A549 (cell line): Measurements from ENCODE around the gene RALGAPA1. TPM values are rescaled to one million over a fixed set of nuclear protein-coding genes. Genes with fewer than 3 reads are reported as not detected.
A peak's percentile ranks its signal among the peaks of the same experiment; 100 is the strongest.

Experiments
- ATAC-seq, 2 experiments: fragments of 200-7000 bp in 1 of 2; fragments of >200 bp in 1 of 2; cut with Nextera tagmentation in 1 of 2; cut with Tn5 transposase in 1 of 2; 3 replicates each; pipeline versions ENCODE4 v1.8.0 to v1.9.1; 2018 to 2020; ENCODE audit warnings: mild to moderate bottlenecking in 1 of 2, moderate library complexity in 1 of 2
- CTCF ChIA-PET: fragments of 300-600 bp; sonication (Branson Sonifier 250); formaldehyde crosslinking; extraction: SDS; loops from one replicate; lab custom pipeline; 2021; ENCODE audit warnings: antibody characterized with exemption, inconsistent platforms; lab: Yijun Ruan, JAX
- POLR2A ChIA-PET: fragments of 350-600 bp; formaldehyde crosslinking; extraction: SDS; loops from one replicate; lab custom pipeline; 2021; ENCODE audit warnings: antibody characterized with exemption, inconsistent platforms; lab: Yijun Ruan, JAX
- DNase-seq, 2 experiments: peaks; one replicate each; pipeline versions ENCODE4 v3.0.0 to v3.0.0-alpha.2; 2011 to 2016; ENCODE audit warnings: low read depth in 1 of 2, low spot score in 1 of 2
- FAIRE-seq: peaks from 2 replicates; lab custom pipeline; 2011; peaks lifted over from hg19 to GRCh38; lab: Jason Lieb, UNC
- H3K27ac ChIP-seq, 2 experiments: fragments of >200 bp; sonication (Bioruptor Twin); formaldehyde crosslinking; 3 replicates each; pipeline ENCODE4 v1.5.1; 2016 to 2017
- H3K4me1 ChIP-seq: fragments of >200 bp; sonication (Bioruptor Twin); formaldehyde crosslinking; 3 replicates; pipeline ENCODE4 v1.6.1; 2016
- H3K4me2 ChIP-seq: fragments of >200 bp; sonication (Bioruptor Twin); formaldehyde crosslinking; 3 replicates; pipeline ENCODE4 v1.6.1; 2016
- H3K4me3 ChIP-seq: fragments of >200 bp; sonication (Bioruptor Twin); formaldehyde crosslinking; 3 replicates; pipeline ENCODE4 v1.5.1; 2016
- H3K9me3 ChIP-seq: fragments of >200 bp; sonication (Bioruptor Twin); formaldehyde crosslinking; 3 replicates; pipeline ENCODE4 v1.6.1; 2016
- BHLHE40 ChIP-seq: IDR thresholded peaks from 2 replicates; pipeline ENCODE4 v1.6.1; 2012; ENCODE audit warnings: low read depth, low read length, inconsistent platforms
- CEBPB ChIP-seq, 2 experiments: fragments of >200 bp in 1 of 2; sonication (Bioruptor Twin) in 1 of 2; formaldehyde crosslinking in 1 of 2; IDR thresholded peaks; 2 replicates each; pipeline ENCODE4 v1.6.1; 2012 to 2016
- EHF ChIP-seq: fragments of 250-450 bp; sonication (Bioruptor Pico); IDR thresholded peaks from 2 replicates; pipeline ENCODE4 v1.5.0; 2020; ENCODE audit warnings: mild to moderate bottlenecking
- HEYL ChIP-seq: fragments of 250-450 bp; sonication (Bioruptor Pico); IDR thresholded peaks from 2 replicates; pipeline ENCODE4 v1.8.0; 2021; ENCODE audit warnings: mild to moderate bottlenecking, moderate library complexity
- HOXA7 ChIP-seq: fragments of 250-450 bp; sonication (Bioruptor Pico); IDR thresholded peaks from 2 replicates; pipeline ENCODE4 v1.5.0; 2020; ENCODE audit warnings: mild to moderate bottlenecking, moderate library complexity
- HOXB5 ChIP-seq: fragments of 250-450 bp; sonication (Bioruptor Pico); IDR thresholded peaks from 2 replicates; pipeline ENCODE4 v1.5.0; 2020; ENCODE audit warnings: mild to moderate bottlenecking, moderate library complexity
- JUN ChIP-seq, 2 experiments: fragments of >200 bp; sonication (Bioruptor Twin); formaldehyde crosslinking; IDR thresholded peaks; 2 replicates in 1 of 2; 3 replicates in 1 of 2; pipeline ENCODE4 v1.6.1; 2016 to 2017
- JUNB ChIP-seq: fragments of >200 bp; sonication (Bioruptor Twin); formaldehyde crosslinking; IDR thresholded peaks from 2 replicates; pipeline ENCODE4 v1.6.1; 2016
- NPAS2 ChIP-seq: fragments of 250-450 bp; sonication (Bioruptor Pico); IDR thresholded peaks from 2 replicates; pipeline ENCODE4 v1.8.0; 2022; ENCODE audit warnings: mild to moderate bottlenecking, moderate library complexity, borderline replicate concordance
- NR3C1 ChIP-seq: fragments of >200 bp; sonication (Bioruptor Twin); formaldehyde crosslinking; IDR thresholded peaks from 3 replicates; pipeline ENCODE4 v1.6.1; 2017
- POLR2A ChIP-seq: IDR thresholded peaks from 2 replicates; pipeline ENCODE4 v1.6.1; 2012; ENCODE audit warnings: mild to moderate bottlenecking, low read length
- POLR2AphosphoS2 ChIP-seq: conservative IDR thresholded peaks from 2 replicates; pipeline ENCODE4 v1.6.1; 2012; ENCODE audit warnings: low read length, improper control_type of control experiment, inconsistent platforms
- RCOR1 ChIP-seq: fragments of 150-350 bp; IDR thresholded peaks from 2 replicates; pipeline ENCODE4 v1.6.1; 2014; ENCODE audit warnings: antibody characterized with exemption, low read length, low read depth
- RNF2 ChIP-seq: fragments of 200-600 bp; sonication (generic); IDR thresholded peaks from 2 replicates; pipeline ENCODE4 v1.6.1; 2016; ENCODE audit warnings: low read depth, mild to moderate bottlenecking, antibody characterized with exemption, moderate library complexity, borderline replicate concordance
- ZNF302 ChIP-seq: fragments of 250-450 bp; sonication (Bioruptor Pico); IDR thresholded peaks from 2 replicates; pipeline ENCODE4 v1.9.0; 2021; ENCODE audit warnings: inconsistent platforms, mild to moderate bottlenecking, moderate library complexity
- ZSCAN20 ChIP-seq: fragments of 250-450 bp; sonication (Bioruptor Pico); IDR thresholded peaks from 2 replicates; pipeline ENCODE4 v1.8.0; 2022; ENCODE audit warnings: mild to moderate bottlenecking, moderate library complexity
- WGBS: methylation state at CpG from one replicate; pipeline ENCODE4 v1.1.6; 2017; ENCODE audit errors: missing lambda C conversion rate; 5-methylcytosine and 5-hydroxymethylcytosine counted together
- polyA plus RNA-seq, 4 experiments: library from polyadenylated mRNA; depleted of rRNA in 3 of 4; stranded (reverse); fragments of >200 nt; fragmentation: RNase III in 1 of 4; extraction: RNeasy Plus Mini Kit Qiagen cat#74134 plus additional on column Dnase treatment in 1 of 4; gene quantifications; 2 replicates in 3 of 4; 3 replicates in 1 of 4; pipeline ENCODE4 v1.2.3, GENCODE V29; 2011 to 2017
- TF ChIP-seq, protein P1 (sequence below): fragments of 150-350 bp; IDR thresholded peaks from 2 replicates; pipeline ENCODE4 v1.6.1; 2014; ENCODE audit warnings: low read depth, mild to moderate bottlenecking, low read length
- TF ChIP-seq, protein P2 (sequence below): fragments of >200 bp; sonication (Bioruptor Twin); formaldehyde crosslinking; IDR thresholded peaks from 2 replicates; pipeline ENCODE4 v1.6.1; 2016
- TF ChIP-seq, protein P3 (sequence below): fragments of 250-450 bp; sonication (Bioruptor Pico); IDR thresholded peaks from 2 replicates; pipeline ENCODE4 v1.5.0; 2020; ENCODE audit warnings: low read depth, mild to moderate bottlenecking, moderate library complexity
- TF ChIP-seq, protein P4 (sequence below): fragments of >200 bp; sonication (Bioruptor Twin); formaldehyde crosslinking; IDR thresholded peaks from 3 replicates; pipeline ENCODE4 v1.5.1; 2016
- TF ChIP-seq, protein P5 (sequence below): fragments of 250-450 bp; sonication (Bioruptor Pico); IDR thresholded peaks from 2 replicates; pipeline ENCODE4 v1.5.0; 2021; ENCODE audit warnings: mild to moderate bottlenecking, moderate library complexity, borderline replicate concordance

RALGAPA1 gene
- polyA plus RNA-seq, 2 of the 4 experiments (the other 2 are of a cell fraction) = 8.2 to 17.1 TPM

DNA sequence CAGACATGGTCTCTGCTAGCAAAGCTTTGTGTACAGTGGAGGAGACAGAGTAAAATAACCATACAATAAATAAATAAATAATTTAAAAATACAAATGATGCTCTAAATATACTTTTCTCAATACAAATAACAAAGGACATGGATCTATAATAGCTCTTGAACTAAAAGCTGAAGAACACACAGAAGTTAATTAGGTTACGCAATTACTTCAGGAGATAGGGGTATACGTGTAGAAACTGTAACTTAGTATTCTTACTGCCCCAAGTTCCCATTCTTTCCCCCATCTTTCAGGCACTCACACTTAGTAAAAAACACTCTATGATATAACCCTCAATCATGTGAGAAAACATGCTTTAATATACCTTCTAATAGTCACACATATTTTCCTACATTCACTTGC is 231.0 kb downstream of the RALGAPA1 start:
- H3K4me3 ChIP-seq = no peak overlapping the region
- no peak overlapping the region for H3K4me2 ChIP-seq
- CTCF ChIA-PET = no interaction called here
- peak in 1 of 2 experiments; percentile 37; a peak in 1 of 4 replicates for TF ChIP-seq CEBPB (IDR thresholded peaks at IDR 0.05)
- TF ChIP-seq HOXB5 (CRISPR knock-in tag) = no peak
- TF ChIP-seq, protein P1, sequence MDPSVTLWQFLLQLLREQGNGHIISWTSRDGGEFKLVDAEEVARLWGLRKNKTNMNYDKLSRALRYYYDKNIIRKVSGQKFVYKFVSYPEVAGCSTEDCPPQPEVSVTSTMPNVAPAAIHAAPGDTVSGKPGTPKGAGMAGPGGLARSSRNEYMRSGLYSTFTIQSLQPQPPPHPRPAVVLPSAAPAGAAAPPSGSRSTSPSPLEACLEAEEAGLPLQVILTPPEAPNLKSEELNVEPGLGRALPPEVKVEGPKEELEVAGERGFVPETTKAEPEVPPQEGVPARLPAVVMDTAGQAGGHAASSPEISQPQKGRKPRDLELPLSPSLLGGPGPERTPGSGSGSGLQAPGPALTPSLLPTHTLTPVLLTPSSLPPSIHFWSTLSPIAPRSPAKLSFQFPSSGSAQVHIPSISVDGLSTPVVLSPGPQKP = no peak
- TF ChIP-seq, all 56 proteins: peak for 1
- ATAC-seq = no peak
- H3K9me3 ChIP-seq = no peaks in the 10 kb centered on the region
- no peak for FAIRE-seq
- WGBS = 94% methylated on average over 2 of the region's 2 CpGs
- no peak overlapping the region for H3K27ac ChIP-seq
- POLR2A ChIA-PET = no interaction called here
- DNase-seq = no peak
- no peaks in the 10 kb centered on the region for H3K4me1 ChIP-seq

DNA sequence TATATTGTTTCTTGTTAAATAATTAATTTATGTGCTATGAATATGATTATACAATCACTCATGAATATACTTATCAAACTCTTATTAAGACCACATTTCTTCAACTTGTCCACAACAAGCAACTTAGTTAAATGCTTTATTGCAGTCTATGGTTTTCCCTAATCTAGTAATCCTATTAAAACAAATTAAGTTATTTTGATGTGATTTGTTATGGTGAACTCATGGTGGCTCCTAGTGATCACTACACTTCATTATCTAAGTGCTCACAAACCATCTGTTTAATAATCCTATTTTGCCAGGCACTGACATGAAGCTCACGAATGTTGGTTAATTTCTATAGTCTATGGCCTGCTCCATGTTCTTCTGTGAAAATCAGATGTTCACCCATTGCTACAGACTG is 232.2 kb downstream of the RALGAPA1 start:
- H3K4me3 ChIP-seq = no peak overlapping the region
- 93% methylated on average over 1 of the region's 1 CpG for WGBS
- H3K4me2 ChIP-seq = no peak overlapping the region
- DNase-seq (no peak), ATAC-seq (no peak), FAIRE-seq (peak; percentile 28)
- POLR2A ChIA-PET = no interaction called here
- CTCF ChIA-PET = no interaction called here
- H3K4me1 ChIP-seq = no peaks in the 10 kb centered on the region
- no peak overlapping the region for H3K27ac ChIP-seq
- H3K9me3 ChIP-seq = no peaks in the 10 kb centered on the region
- TF ChIP-seq JUNB (no peak), ZSCAN20 (no peak), JUN (IDR thresholded peaks at IDR 0.05) (no peak)

DNA sequence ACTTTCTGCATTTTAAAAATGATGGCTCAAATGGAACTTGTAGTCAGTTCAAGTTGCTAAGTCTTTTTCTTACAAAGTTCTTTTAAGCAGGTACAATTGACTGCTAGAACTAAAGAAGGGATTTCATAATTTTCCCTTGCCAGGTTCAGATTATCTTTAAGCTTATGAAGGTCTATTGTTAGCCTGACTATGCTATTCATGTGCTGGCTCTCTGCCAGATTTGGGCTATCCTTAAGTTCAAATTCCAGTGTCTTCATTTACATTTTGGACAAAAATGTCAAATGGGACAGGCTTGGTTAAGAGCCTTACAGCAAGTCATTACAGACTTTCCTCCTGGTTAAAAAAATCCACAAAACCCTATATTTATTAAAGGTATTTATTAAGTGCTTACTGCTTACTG is 232.8 kb downstream of the RALGAPA1 start:
- ATAC-seq (no peak), FAIRE-seq (no peak), DNase-seq (no peak)
- Histone ChIP-seq H3K9me3 (no peaks in the 10 kb centered on the region), H3K4me1 (no peaks in the 10 kb centered on the region), H3K27ac (no peak overlapping the region), H3K4me3 (no peak overlapping the region), H3K4me2 (no peak overlapping the region)
- ChIA-PET POLR2A (no interaction called here), CTCF (no interaction called here)
- TF ChIP-seq, protein P2, sequence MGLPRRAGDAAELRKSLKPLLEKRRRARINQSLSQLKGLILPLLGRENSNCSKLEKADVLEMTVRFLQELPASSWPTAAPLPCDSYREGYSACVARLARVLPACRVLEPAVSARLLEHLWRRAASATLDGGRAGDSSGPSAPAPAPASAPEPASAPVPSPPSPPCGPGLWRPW = no peak
- TF ChIP-seq POLR2A = no peak
- TF ChIP-seq, protein P3, sequence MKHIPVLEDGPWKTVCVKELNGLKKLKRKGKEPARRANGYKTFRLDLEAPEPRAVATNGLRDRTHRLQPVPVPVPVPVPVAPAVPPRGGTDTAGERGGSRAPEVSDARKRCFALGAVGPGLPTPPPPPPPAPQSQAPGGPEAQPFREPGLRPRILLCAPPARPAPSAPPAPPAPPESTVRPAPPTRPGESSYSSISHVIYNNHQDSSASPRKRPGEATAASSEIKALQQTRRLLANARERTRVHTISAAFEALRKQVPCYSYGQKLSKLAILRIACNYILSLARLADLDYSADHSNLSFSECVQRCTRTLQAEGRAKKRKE (CRISPR knock-in tag) = no peak

DNA sequence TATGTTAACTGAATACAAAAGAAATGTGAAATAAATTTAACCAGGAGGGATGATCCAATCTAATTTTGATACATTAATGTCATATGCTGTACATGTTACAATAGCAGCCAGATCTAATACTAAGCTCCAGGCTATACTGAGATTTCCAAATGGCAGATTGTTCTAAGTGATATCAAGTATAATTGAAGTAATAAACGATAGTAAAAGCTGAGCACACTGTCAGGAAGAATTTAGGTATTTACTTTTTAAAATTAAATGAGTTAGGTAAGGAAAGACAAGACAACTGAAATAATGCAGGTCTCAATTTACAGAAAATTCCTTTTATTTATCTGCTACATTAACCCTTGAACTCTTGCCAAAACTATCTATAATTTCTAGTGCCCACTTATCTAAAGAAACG is 235.2 kb downstream of the RALGAPA1 start:
- POLR2A ChIA-PET = no interaction called here
- no peak for TF ChIP-seq RCOR1
- WGBS = 66% methylated on average over 2 of the region's 2 CpGs

DNA sequence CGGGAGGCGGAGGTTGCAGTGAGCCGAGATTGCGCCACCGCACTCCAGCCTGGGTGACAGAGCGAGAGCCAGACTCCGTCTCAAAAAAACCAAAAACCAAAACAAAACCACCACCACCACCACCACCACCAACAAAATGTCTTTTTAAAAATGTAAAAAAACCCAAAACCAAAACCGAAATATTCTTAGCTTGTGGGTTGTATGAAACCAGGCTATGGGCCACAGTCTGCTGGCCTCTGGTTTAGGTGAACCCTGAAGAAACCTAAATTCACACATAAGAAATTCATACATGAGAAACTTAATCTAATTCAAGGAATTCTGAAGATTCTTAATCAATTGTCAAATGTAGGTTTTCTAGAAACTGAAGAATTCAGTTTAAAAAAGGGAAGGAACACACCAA is 237.5 kb downstream of the RALGAPA1 start:
- no peak overlapping the region for H3K4me2 ChIP-seq
- H3K9me3 ChIP-seq = no peaks in the 10 kb centered on the region
- FAIRE-seq (no peak), ATAC-seq (no peak), DNase-seq (no peak)
- H3K4me3 ChIP-seq = no peak overlapping the region
- H3K27ac ChIP-seq = no peak overlapping the region
- 93% methylated on average over 8 of the region's 8 CpGs for WGBS
- no peaks in the 10 kb centered on the region for H3K4me1 ChIP-seq
- POLR2A ChIA-PET = no interaction called here
- CTCF ChIA-PET = interaction anchor here (1.0 kb wide), 1 partner anchor 41 kb away, joined by 3 read pairs; no protein-coding TSS in a partner anchor
- no peak for TF ChIP-seq BHLHE40
- TF ChIP-seq ZSCAN20 = no peak
- TF ChIP-seq HEYL (CRISPR knock-in tag) = no peak
- no peak for TF ChIP-seq EHF (CRISPR knock-in tag)
- TF ChIP-seq NR3C1 = no peak
- no peak for TF ChIP-seq NPAS2 (CRISPR knock-in tag)
- TF ChIP-seq RNF2 = no peak
- TF ChIP-seq ZNF302 (CRISPR knock-in tag) = no peak
- TF ChIP-seq, protein P4, sequence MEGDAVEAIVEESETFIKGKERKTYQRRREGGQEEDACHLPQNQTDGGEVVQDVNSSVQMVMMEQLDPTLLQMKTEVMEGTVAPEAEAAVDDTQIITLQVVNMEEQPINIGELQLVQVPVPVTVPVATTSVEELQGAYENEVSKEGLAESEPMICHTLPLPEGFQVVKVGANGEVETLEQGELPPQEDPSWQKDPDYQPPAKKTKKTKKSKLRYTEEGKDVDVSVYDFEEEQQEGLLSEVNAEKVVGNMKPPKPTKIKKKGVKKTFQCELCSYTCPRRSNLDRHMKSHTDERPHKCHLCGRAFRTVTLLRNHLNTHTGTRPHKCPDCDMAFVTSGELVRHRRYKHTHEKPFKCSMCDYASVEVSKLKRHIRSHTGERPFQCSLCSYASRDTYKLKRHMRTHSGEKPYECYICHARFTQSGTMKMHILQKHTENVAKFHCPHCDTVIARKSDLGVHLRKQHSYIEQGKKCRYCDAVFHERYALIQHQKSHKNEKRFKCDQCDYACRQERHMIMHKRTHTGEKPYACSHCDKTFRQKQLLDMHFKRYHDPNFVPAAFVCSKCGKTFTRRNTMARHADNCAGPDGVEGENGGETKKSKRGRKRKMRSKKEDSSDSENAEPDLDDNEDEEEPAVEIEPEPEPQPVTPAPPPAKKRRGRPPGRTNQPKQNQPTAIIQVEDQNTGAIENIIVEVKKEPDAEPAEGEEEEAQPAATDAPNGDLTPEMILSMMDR = no peak
- TF ChIP-seq, protein P3 (CRISPR knock-in tag) = no peak
- no peak for TF ChIP-seq POLR2AphosphoS2
- no peak for TF ChIP-seq HOXA7 (CRISPR knock-in tag)
- TF ChIP-seq, protein P5, sequence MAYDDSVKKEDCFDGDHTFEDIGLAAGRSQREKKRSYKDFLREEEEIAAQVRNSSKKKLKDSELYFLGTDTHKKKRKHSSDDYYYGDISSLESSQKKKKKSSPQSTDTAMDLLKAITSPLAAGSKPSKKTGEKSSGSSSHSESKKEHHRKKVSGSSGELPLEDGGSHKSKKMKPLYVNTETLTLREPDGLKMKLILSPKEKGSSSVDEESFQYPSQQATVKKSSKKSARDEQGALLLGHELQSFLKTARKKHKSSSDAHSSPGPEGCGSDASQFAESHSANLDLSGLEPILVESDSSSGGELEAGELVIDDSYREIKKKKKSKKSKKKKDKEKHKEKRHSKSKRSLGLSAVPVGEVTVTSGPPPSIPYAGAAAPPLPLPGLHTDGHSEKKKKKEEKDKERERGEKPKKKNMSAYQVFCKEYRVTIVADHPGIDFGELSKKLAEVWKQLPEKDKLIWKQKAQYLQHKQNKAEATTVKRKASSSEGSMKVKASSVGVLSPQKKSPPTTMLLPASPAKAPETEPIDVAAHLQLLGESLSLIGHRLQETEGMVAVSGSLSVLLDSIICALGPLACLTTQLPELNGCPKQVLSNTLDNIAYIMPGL = no peak

More for the DNA sequence above, 235.2 kb downstream of the RALGAPA1 start:
- H3K4me2 ChIP-seq = no peak overlapping the region
- no peak for ATAC-seq
- CTCF ChIA-PET = no interaction called here
- no peak overlapping the region for H3K27ac ChIP-seq
- H3K4me3 ChIP-seq = no peak overlapping the region
- FAIRE-seq = no peak
- H3K4me1 ChIP-seq = no peaks in the 10 kb centered on the region
- H3K9me3 ChIP-seq = no peaks in the 10 kb centered on the region
- no peak for DNase-seq
